GM12878 (cell line): Measurements from ENCODE around the gene MRPL46.

Experiments
- BHLHE40 ChIP-seq, 2 experiments: fragments of 450-650 bp in 1 of 2; IDR thresholded peaks; 2 replicates each; pipeline ENCODE4 v1.6.1; 2011 to 2017; ENCODE audit warnings: low read depth in 2 of 2, borderline replicate concordance in 1 of 2, improper control_type of control experiment in 1 of 2, low read length in 1 of 2, mild to moderate bottlenecking in 1 of 2
- CTCF ChIP-seq, 3 experiments: IDR thresholded peaks in 2 of 3; conservative IDR thresholded peaks in 1 of 3; 2 replicates each; pipeline ENCODE4 v1.5.1; 2011; ENCODE audit warnings: low read depth in 3 of 3, low read length in 3 of 3, mild to moderate bottlenecking in 3 of 3, control low read depth in 2 of 3, moderate library complexity in 2 of 3, inconsistent platforms in 1 of 3, mixed read lengths in 1 of 3; ENCODE audit not compliant: control insufficient read depth in 2 of 3, insufficient read depth in 1 of 3; ENCODE audit errors: extremely low read depth in 1 of 3
- E4F1 ChIP-seq: fragments of 450-650 bp; IDR thresholded peaks from 2 replicates; pipeline ENCODE4 v1.6.1; 2018; ENCODE audit warnings: borderline replicate concordance, mild to moderate bottlenecking; ENCODE audit not compliant: partially characterized antibody
- IKZF2 ChIP-seq, 2 experiments: fragments of 450-650 bp; IDR thresholded peaks; 2 replicates each; pipeline ENCODE4 v1.6.1; 2017; ENCODE audit warnings: mild to moderate bottlenecking in 2 of 2, moderate library complexity in 2 of 2
- JUND ChIP-seq: IDR thresholded peaks from 2 replicates; pipeline ENCODE4 v1.6.1; 2012; ENCODE audit warnings: low read depth, mild to moderate bottlenecking, low read length, improper control_type of control experiment, moderate library complexity
- NKRF ChIP-seq: fragments of 450-650 bp; conservative IDR thresholded peaks from 2 replicates; pipeline ENCODE4 v1.6.1; 2017; ENCODE audit warnings: mild to moderate bottlenecking, moderate library complexity
- SIX5 ChIP-seq: IDR thresholded peaks from 2 replicates; pipeline ENCODE4 v1.6.1; 2011; ENCODE audit warnings: mild to moderate bottlenecking, low read depth, low read length, moderate library complexity; ENCODE audit not compliant: severe bottlenecking

- TF ChIP-seq JUND (no peak), CTCF (IDR thresholded peaks at IDR 0.05 in 2 of 3, conservative IDR thresholded peaks at IDR 0.05 in 1 of 3; ENCODE audit: control insufficient read depth in 2 of 3, extremely low read depth in 1 of 3, insufficient read depth in 1 of 3, low read depth in 3 of 3, low read length in 3 of 3) (no peak), BHLHE40 (IDR thresholded peaks at IDR 0.05; ENCODE audit: borderline replicate concordance in 1 of 2, low read depth in 2 of 2, low read length in 1 of 2) (no peak), SIX5 (no peak), E4F1 (no peak), IKZF2 (IDR thresholded peaks at IDR 0.05) (no peak), NKRF (no peak)
These were observed 19.4 kb downstream of the MRPL46 start for GRCh38 chr15:88447741-88448140.
